Stimulated activated naive CD8-positive, alpha-beta T cell treated with anti-CD3 and anti-CD28 coated beads, Interleukin-15, amount 100 ng/mL, for 72 hours (primary cell): ENCODE data around the gene MFAP4.
A peak's percentile ranks its signal among the peaks of the same experiment; 100 is the strongest.

Experiments
- ATAC-seq: fragments of 150-1000 bp; cut with Tn5 transposase; 2 replicates; pipeline ENCODE4 v1.10.0; 2021; ENCODE audit warnings: mild to moderate bottlenecking, moderate library complexity
- DNase-seq, 2 donors: peaks; one replicate each; pipeline ENCODE4 v3.0.0; 2021 to 2022
- H3K27ac Mint-ChIP-seq, 2 donors: one replicate each; pipeline ENCODE4 v1.8.0; 2022; ENCODE audit warnings: mild to moderate bottlenecking in 2 of 2, mixed read lengths in 2 of 2, moderate library complexity in 2 of 2
- H3K27me3 Mint-ChIP-seq: one replicate; pipeline ENCODE4 v1.8.0; 2022; ENCODE audit warnings: mixed read lengths
- H3K4me1 Mint-ChIP-seq: one replicate; pipeline ENCODE4 v1.8.0; 2022; ENCODE audit warnings: mild to moderate bottlenecking, mixed read lengths
- H3K4me3 Mint-ChIP-seq, 2 donors: one replicate each; pipeline ENCODE4 v1.8.0; 2022; ENCODE audit warnings: mild to moderate bottlenecking in 2 of 2, mixed read lengths in 2 of 2, moderate library complexity in 1 of 2
- H3K9me3 Mint-ChIP-seq, 2 donors: one replicate each; pipeline ENCODE4 v1.8.0; 2022; ENCODE audit warnings: mixed read lengths in 2 of 2

The MFAP4 gene

GRCh38 chr17:19382531-19383444 lies 4.2 kb downstream of the MFAP4 start:
- H3K4me3 Mint-ChIP-seq: no peak overlapping the region
- DNase-seq: no peak
- no peaks in the 10 kb centered on the region for H3K9me3 Mint-ChIP-seq
- no peak for ATAC-seq
- peaks cover 13% of the 10 kb centered on the region for H3K27me3 Mint-ChIP-seq
- H3K27ac Mint-ChIP-seq: no peak overlapping the region
- peaks cover 37% of the 10 kb centered on the region for H3K4me1 Mint-ChIP-seq

DNA sequence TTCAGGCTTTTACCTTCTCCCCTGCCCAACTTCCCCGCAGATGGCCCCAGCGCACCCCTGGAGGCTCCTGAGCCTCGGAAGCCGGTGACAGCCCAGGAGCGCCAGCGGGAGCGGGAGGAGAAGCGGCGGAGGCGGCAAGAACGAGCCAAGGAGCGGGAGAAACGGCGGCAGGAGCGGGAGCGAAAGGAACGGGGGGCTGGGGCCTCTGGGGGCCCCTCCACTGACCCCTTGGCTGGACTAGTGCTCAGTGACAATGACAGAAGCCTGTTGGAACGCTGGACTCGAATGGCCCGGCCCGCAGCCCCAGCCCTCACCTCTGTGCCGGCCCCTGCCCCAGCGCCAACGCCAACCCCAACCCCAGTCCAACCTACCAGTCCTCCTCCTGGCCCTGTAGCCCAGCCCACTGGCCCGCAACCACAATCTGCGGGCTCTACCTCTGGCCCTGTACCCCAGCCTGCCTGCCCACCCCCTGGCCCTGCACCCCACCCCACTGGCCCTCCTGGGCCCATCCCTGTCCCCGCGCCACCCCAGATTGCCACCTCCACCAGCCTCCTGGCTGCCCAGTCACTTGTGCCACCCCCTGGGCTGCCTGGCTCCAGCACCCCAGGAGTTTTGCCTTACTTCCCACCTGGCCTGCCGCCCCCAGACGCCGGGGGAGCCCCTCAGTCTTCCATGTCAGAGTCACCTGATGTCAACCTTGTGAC lies 5.1 kb downstream of the MFAP4 start:
- no peaks in the 10 kb centered on the region for H3K9me3 Mint-ChIP-seq
- no peak overlapping the region for H3K4me3 Mint-ChIP-seq
- peaks cover 32% of the 10 kb centered on the region for H3K4me1 Mint-ChIP-seq
- no peak overlapping the region for H3K27ac Mint-ChIP-seq
- peaks cover 5% of the 10 kb centered on the region for H3K27me3 Mint-ChIP-seq
- DNase-seq (no peak), ATAC-seq (no peak)

- ATAC-seq (no peak), DNase-seq (no peak)
- Mint-ChIP-seq H3K4me1 (peaks cover 31% of the 10 kb centered on the region), H3K4me3 (no peak overlapping the region), H3K9me3 (no peaks in the 10 kb centered on the region), H3K27ac (no peak overlapping the region), H3K27me3 (no peaks in the 10 kb centered on the region)
These were observed 5.6 kb downstream of the MFAP4 start for GRCh38 chr17:19381361-19381740.

GRCh38 chr17:19380481-19381301 lies 6.3 kb downstream of the MFAP4 start:
- Mint-ChIP-seq H3K27me3 (no peaks in the 10 kb centered on the region), H3K4me1 (peaks cover 32% of the 10 kb centered on the region), H3K27ac (no peak overlapping the region), H3K9me3 (no peaks in the 10 kb centered on the region), H3K4me3 (no peak overlapping the region)
- ATAC-seq (no peak), DNase-seq (no peak)

GRCh38 chr17:19379361-19380065 lies 7.5 kb downstream of the MFAP4 start:
- ATAC-seq: no peak
- Mint-ChIP-seq H3K4me3 (peak overlapping the region; percentile 92 to 100), H3K27ac (no peak overlapping the region), H3K9me3 (no peaks in the 10 kb centered on the region), H3K4me1 (peaks cover 30% of the 10 kb centered on the region), H3K27me3 (no peaks in the 10 kb centered on the region)
- no peak for DNase-seq

DNA sequence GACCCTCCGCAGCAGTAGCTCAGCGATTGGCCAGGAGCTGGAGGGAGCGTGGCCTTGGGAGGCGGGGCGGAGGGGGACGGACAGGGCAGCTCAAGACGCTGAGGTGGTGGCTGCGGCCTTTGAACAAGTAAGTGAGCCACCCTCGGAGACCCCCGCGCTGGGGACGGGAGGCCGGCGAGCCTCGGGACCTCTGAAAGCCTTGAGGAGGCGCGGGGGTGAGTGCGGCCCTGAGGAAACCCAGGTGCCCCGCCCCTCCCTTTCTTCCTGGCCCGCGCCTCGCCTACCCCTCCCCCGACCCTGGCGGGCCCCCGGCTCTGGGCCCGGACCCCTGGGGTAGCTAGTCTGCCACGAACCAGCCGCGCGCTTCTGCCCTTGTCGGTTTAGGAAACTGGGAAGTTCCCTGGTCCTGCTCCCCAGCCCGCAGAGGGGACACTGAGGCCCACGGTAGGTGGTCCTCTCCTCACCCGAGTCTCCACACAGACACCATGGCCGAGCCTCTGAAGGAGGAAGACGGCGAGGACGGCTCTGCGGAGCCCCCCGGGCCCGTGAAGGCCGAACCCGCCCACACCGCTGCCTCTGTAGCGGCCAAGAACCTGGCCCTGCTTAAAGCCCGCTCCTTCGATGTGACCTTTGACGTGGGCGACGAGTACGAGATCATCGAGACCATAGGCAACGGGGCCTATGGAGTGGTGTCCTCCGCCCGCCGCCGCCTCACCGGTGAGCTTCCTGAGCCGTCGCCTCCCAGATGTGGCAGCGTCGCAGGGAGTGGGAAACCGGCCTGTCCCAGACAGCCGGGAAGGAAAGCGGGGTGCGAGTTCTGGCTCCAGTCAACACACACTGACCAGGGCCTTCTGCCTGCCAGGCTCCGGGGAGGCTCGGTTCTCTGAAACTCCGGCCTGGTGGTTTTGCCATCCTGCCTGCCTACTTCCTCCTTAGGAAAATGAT lies 8.3 kb downstream of the MFAP4 start, which contains the start of gene MAPK7:
MAPK7 (plus strand) TSS at position 83 of the 945 bp plus-strand sequence; CDS start at position 486, 403 bp downstream.
- H3K4me1 Mint-ChIP-seq: peaks cover 25% of the 10 kb centered on the region
- peak; percentile 31 for ATAC-seq

GRCh38 chr17:19377602-19378415 lies 9.2 kb downstream of the MFAP4 start:
- H3K27ac Mint-ChIP-seq: peak overlapping the region; percentile 97 to 100
- H3K4me3 Mint-ChIP-seq: peak overlapping the region; percentile 92 to 100
- peaks cover 25% of the 10 kb centered on the region for H3K4me1 Mint-ChIP-seq
- ATAC-seq: peak; percentile 97
- no peaks in the 10 kb centered on the region for H3K27me3 Mint-ChIP-seq
- peak; percentile 98 for DNase-seq
- H3K9me3 Mint-ChIP-seq: no peaks in the 10 kb centered on the region

More for the DNA sequence above, 8.3 kb downstream of the MFAP4 start, which contains the start of gene MAPK7:
- Mint-ChIP-seq H3K9me3 (no peaks in the 10 kb centered on the region), H3K27ac (peak within 1 kb of the TSS; percentile 97 to 100), H3K27me3 (no peaks in the 10 kb centered on the region), H3K4me3 (peak within 1 kb of the TSS; percentile 92 to 100)
- no peak for DNase-seq

DNA sequence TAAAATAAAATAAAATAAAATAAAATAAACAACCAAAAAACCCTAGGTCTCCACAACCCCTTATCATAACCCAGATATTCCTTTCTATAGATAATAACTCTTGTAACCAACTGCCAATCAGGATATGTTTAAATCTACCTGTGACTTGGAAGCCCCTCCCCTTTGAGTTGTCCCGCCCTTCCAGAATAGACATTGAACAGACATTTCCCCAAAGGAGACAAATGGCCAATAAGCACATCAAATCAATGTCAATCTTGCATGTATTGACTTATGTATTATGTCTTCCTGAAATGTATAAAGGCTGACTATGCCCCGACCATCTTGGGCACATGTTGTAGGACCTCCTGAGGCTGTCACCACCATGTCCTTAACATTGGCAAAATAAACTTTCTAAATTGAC lies 10.2 kb downstream of the MFAP4 start:
- Mint-ChIP-seq H3K27me3 (no peaks in the 10 kb centered on the region), H3K4me3 (peak overlapping the region; percentile 92 to 100), H3K27ac (peak overlapping the region in 1 of 2 donors; percentile 97), H3K4me1 (peaks cover 33% of the 10 kb centered on the region), H3K9me3 (no peaks in the 10 kb centered on the region)
- DNase-seq (no peak), ATAC-seq (no peak)

GRCh38 chr17:19375732-19376131 lies 11.3 kb downstream of the MFAP4 start:
- DNase-seq: no peak
- H3K27ac Mint-ChIP-seq: no peak overlapping the region
- peak overlapping the region in 1 of 2 donors; percentile 36 for H3K4me3 Mint-ChIP-seq

GRCh38 chr17:19374136-19374535 lies 12.9 kb downstream of the MFAP4 start:
- Mint-ChIP-seq H3K27ac (no peak overlapping the region), H3K27me3 (no peaks in the 10 kb centered on the region), H3K4me3 (no peak overlapping the region), H3K4me1 (peaks cover 48% of the 10 kb centered on the region), H3K9me3 (no peaks in the 10 kb centered on the region)
- DNase-seq (no peak), ATAC-seq (no peak)

More at GRCh38 chr17:19375732-19376131, 11.3 kb downstream of the MFAP4 start:
- no peaks in the 10 kb centered on the region for H3K9me3 Mint-ChIP-seq
- peaks cover 42% of the 10 kb centered on the region for H3K4me1 Mint-ChIP-seq
- ATAC-seq: no peak
- no peaks in the 10 kb centered on the region for H3K27me3 Mint-ChIP-seq

DNA sequence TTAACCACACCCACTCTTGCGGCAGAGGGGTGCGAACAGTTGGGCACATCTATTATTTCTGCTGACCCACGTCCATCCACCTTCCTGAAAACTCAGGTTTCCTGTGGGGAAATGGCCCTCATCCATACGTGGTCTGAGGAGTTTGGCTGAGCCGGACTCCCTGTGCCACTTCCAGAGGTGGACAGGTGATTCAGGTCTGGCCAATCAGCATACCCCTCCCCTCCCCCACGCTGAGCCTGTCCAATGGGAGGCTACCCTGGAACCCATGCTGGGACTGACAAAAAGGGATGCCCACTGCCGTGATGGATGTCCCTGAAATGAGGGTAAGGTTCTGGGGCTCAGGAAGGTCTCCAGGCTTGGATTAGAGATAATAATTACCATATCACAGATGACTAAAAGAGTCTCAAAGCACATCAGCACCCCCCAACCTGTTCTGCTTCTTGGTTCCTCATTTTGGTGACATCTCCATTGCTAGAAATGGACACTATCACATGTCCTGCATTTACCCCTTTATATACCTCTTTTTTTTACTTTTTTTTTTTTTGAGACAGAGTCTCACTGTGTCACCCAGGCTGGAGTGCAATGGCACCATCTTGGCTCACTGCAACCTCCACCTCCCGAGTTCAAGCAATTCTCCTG lies 14.0 kb downstream of the MFAP4 start:
- Mint-ChIP-seq H3K27me3 (no peaks in the 10 kb centered on the region), H3K27ac (no peak overlapping the region), H3K9me3 (no peaks in the 10 kb centered on the region), H3K4me3 (no peak overlapping the region), H3K4me1 (peaks cover 43% of the 10 kb centered on the region)
- DNase-seq (no peak), ATAC-seq (no peak)

GRCh38 chr17:19372439-19372838 lies 14.6 kb downstream of the MFAP4 start:
- Mint-ChIP-seq H3K27ac (no peak overlapping the region), H3K9me3 (no peaks in the 10 kb centered on the region), H3K4me3 (no peak overlapping the region), H3K27me3 (no peaks in the 10 kb centered on the region), H3K4me1 (peaks cover 43% of the 10 kb centered on the region)
- ATAC-seq (no peak), DNase-seq (no peak)

GRCh38 chr17:19372011-19372370 lies 15.0 kb downstream of the MFAP4 start:
- H3K9me3 Mint-ChIP-seq: no peaks in the 10 kb centered on the region
- H3K27me3 Mint-ChIP-seq: no peaks in the 10 kb centered on the region
- DNase-seq: no peak
- H3K4me1 Mint-ChIP-seq: peaks cover 40% of the 10 kb centered on the region
- H3K27ac Mint-ChIP-seq: peak overlapping the region in 1 of 2 donors; percentile 85
- ATAC-seq: no peak
- H3K4me3 Mint-ChIP-seq: no peak overlapping the region
